ENCODE data around the gene TSPY9. TPM values are rescaled to one million over a fixed set of nuclear protein-coding genes. Genes with fewer than 3 reads are reported as not detected.
"Not testable (repeated sequence)": the region's sequence is repeated elsewhere in the genome, so short reads cannot be mapped to it uniquely, and the experiment has no call there.

Gene TSPY9, protein sequence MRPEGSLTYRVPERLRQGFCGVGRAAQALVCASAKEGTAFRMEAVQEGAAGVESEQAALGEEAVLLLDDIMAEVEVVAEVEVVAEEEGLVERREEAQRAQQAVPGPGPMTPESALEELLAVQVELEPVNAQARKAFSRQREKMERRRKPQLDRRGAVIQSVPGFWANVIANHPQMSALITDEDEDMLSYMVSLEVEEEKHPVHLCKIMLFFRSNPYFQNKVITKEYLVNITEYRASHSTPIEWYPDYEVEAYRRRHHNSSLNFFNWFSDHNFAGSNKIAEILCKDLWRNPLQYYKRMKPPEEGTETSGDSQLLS
- polyA plus RNA-seq (2012; ENCODE audit: insufficient read depth, insufficient read length), result not detected

DNA sequence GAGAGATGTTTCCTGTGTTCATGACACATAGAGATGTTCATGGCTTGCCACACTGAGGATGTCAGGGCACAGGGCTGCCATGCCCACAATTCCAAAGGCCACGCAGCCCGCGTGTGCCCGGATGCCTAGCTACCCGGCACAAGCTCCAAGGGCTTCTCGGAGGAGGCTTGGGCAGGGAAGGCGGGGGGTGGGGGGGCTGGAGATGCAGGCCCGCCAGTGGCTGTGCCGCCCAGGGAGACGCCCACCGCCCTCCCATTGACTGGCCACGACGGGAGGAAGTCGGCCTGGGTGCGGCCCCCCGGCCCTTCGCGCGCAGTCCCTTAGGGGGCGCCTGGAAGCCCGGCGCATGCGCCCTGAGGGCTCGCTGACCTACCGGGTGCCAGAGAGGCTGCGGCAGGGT lies at the start of gene TSPY9:
Gene TSPY9, plus strand, starts transcription at position 301 of the 400 bp plus-strand sequence. Its CDS starts 46 bp downstream, at position 347.
- not testable (repeated sequence) for H3K4me3 ChIP-seq (ENCODE audit: low read length); DNase-seq (ENCODE audit: low read depth, low spot score)

- not testable (repeated sequence) for H3K4me3 ChIP-seq (ENCODE audit: low read length); DNase-seq (ENCODE audit: low read depth, low spot score)
Measured at GRCh38 chrY:9466655-9467054, 20.4 kb upstream of the TSPY9 start, which contains the start of gene TSPY1. TSPY1 (plus strand) TSS chrY:9466955; CDS start chrY:9467001, 46 bp downstream.

GRCh38 chrY:9504396-9504795 lies 17.3 kb downstream of the TSPY9 start:
- DNase-seq (ENCODE audit: low read depth, low spot score); H3K4me3 ChIP-seq (ENCODE audit: low read length): not testable (repeated sequence)

DNA sequence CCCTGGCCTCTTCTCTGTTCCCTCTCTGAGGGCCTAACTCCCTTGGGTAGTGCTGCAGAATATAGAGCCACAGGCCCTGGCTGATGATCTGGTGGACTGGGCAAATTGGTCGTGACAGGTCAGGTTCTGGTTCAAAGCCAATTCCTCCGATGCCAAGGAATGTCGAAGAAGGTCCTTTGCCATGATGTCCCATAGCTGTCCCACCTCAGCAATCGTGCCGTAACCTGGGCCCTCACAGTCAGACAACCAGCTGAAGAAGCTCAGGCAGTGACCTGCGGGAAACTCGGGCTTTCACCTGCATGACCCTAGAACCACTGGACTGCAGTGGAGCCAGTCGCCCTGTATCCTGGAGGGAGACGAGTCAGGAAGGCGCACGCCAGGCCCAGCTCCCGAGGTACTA lies 29.2 kb downstream of the TSPY9 start:
- DNase-seq (ENCODE audit: low read depth, low spot score); H3K4me3 ChIP-seq (ENCODE audit: low read length): not testable (repeated sequence)

- not testable (repeated sequence) for H3K4me3 ChIP-seq (ENCODE audit: low read length); DNase-seq (ENCODE audit: low read depth, low spot score)
Measured at GRCh38 chrY:9527580-9527979, 40.5 kb downstream of the TSPY9 start, which contains the start of gene TSPY10. TSPY10 (plus strand) TSS chrY:9527880; CDS start chrY:9527926, 46 bp downstream.

All from Jurkat, Clone E6-1 (cell line).